Measurements from ENCODE around the gene UBP1. TPM values are rescaled to one million over a fixed set of nuclear protein-coding genes. Genes with fewer than 3 reads are reported as not detected.

The UBP1 gene
- total RNA-seq, 1 donor from 2014 or later = 61.8 TPM

DNA sequence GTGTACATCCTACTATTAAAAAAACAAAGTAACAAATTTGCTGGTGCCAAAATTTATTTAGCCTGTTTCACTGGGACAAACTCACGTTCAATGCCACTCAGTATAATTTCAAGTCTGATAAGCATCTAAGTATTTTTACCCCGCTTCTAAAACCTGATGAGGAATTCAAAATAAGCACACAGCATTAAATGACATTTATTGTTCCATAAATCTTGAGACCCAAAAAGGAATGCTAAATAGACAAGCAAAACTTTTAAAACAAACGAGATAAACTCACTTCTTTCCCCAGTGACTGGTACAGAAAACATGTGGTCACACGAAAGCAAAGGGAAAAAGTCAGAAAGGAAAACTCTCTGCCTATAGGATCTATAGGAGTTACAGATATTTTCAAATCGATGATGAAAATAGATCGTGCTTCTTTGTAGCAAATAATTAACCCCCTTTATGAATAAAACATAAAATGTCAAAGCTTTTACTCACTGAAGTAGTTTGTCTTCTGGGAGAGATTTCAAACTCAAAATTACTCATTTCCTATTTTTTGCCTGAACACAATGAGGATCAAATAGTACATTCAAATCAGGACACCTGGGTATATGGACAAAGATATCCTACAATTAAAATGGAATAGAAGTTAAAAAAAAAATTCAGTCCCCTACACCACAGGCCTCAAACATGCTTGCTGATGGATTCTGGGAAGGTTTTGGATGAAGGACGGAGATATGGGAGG is 51.7 kb downstream of the UBP1 start:
- H3K9me3 Mint-ChIP-seq (ENCODE audit: low read depth) = no peaks in the 10 kb centered on the region
- TF ChIP-seq, protein P1, sequence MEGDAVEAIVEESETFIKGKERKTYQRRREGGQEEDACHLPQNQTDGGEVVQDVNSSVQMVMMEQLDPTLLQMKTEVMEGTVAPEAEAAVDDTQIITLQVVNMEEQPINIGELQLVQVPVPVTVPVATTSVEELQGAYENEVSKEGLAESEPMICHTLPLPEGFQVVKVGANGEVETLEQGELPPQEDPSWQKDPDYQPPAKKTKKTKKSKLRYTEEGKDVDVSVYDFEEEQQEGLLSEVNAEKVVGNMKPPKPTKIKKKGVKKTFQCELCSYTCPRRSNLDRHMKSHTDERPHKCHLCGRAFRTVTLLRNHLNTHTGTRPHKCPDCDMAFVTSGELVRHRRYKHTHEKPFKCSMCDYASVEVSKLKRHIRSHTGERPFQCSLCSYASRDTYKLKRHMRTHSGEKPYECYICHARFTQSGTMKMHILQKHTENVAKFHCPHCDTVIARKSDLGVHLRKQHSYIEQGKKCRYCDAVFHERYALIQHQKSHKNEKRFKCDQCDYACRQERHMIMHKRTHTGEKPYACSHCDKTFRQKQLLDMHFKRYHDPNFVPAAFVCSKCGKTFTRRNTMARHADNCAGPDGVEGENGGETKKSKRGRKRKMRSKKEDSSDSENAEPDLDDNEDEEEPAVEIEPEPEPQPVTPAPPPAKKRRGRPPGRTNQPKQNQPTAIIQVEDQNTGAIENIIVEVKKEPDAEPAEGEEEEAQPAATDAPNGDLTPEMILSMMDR (IDR thresholded peaks at IDR 0.05) = no peak
- H3K4me3 Mint-ChIP-seq (ENCODE audit: unreplicated experiment) = no peak overlapping the region
- H3K4me1 Mint-ChIP-seq (ENCODE audit: low read depth) = peaks cover 48% of the 10 kb centered on the region
- peaks cover 46% of the 10 kb centered on the region for H3K36me3 Mint-ChIP-seq (ENCODE audit: low read depth)
- no peaks in the 10 kb centered on the region for H3K27me3 Mint-ChIP-seq (ENCODE audit: low read depth)
- DNase-seq (ENCODE audit: low spot score) = no peak
- H3K27ac Mint-ChIP-seq (ENCODE audit: unreplicated experiment) = peak overlapping the region; percentile 75

DNA sequence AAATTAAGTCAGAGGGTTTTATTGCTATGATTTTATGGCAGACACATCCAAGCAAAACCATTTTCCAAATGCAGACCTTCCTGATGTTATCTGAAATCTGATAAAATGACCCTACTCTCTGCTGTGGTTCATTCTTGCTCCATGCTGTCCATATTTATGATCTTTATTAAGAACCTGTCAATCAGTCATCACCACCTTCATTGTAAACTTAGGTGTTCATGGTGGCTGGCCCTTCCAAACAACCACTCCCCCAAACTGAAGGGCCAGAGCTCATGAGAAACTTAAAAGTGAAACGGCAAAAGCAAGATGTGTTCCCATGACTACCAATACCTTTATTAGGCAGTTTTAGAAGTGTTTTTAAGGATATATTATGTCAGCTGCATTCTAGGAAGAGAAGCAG is 53.6 kb downstream of the UBP1 start:
- Mint-ChIP-seq H3K27me3 (ENCODE audit: low read depth) (no peaks in the 10 kb centered on the region), H3K36me3 (ENCODE audit: low read depth) (peaks cover 44% of the 10 kb centered on the region), H3K4me3 (ENCODE audit: unreplicated experiment) (no peak overlapping the region), H3K4me1 (ENCODE audit: low read depth) (peaks cover 29% of the 10 kb centered on the region), H3K27ac (ENCODE audit: unreplicated experiment) (no peak overlapping the region), H3K9me3 (ENCODE audit: low read depth) (no peaks in the 10 kb centered on the region)
- TF ChIP-seq, protein P1 (IDR thresholded peaks at IDR 0.05) = no peak
- no peak for DNase-seq (ENCODE audit: low spot score)

DNA sequence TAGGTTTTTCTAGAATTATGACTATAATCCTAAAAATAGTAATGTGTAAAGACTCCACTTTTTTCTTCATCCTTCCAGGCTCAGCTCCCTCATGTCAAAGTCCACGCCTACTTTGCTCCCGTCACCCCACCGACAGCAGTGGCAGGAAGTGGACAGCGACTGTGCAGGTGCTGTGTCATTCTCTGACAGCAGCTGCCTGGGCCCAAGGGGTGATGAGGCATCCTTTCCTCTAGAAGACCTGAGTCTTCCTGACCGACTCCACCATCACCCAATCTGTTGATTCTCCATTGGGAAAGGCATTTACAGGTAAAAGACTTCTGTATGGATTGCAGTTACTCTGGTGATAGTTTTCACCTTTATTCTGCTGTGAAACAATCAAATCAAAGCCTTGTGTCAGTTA is 54.8 kb downstream of the UBP1 start:
- no peak overlapping the region for H3K4me3 Mint-ChIP-seq (ENCODE audit: unreplicated experiment)
- H3K9me3 Mint-ChIP-seq (ENCODE audit: low read depth) = no peaks in the 10 kb centered on the region
- H3K27ac Mint-ChIP-seq (ENCODE audit: unreplicated experiment) = no peak overlapping the region
- peaks cover 17% of the 10 kb centered on the region for H3K4me1 Mint-ChIP-seq (ENCODE audit: low read depth)
- peaks cover 35% of the 10 kb centered on the region for H3K36me3 Mint-ChIP-seq (ENCODE audit: low read depth)
- TF ChIP-seq, protein P1 (IDR thresholded peaks at IDR 0.05) = no peak
- H3K27me3 Mint-ChIP-seq (ENCODE audit: low read depth) = no peaks in the 10 kb centered on the region
- no peak for DNase-seq (ENCODE audit: low spot score)

- H3K27ac Mint-ChIP-seq (ENCODE audit: unreplicated experiment) = no peak overlapping the region
- H3K4me1 Mint-ChIP-seq (ENCODE audit: low read depth) = peaks cover 7% of the 10 kb centered on the region
- H3K4me3 Mint-ChIP-seq (ENCODE audit: unreplicated experiment) = no peak overlapping the region
- peaks cover 28% of the 10 kb centered on the region for H3K36me3 Mint-ChIP-seq (ENCODE audit: low read depth)
- no peaks in the 10 kb centered on the region for H3K9me3 Mint-ChIP-seq (ENCODE audit: low read depth)
- TF ChIP-seq, protein P1 (IDR thresholded peaks at IDR 0.05) = no peak
- no peaks in the 10 kb centered on the region for H3K27me3 Mint-ChIP-seq (ENCODE audit: low read depth)
- DNase-seq (ENCODE audit: low spot score) = no peak
Measured at GRCh38 chr3:33383951-33384350, 56.3 kb downstream of the UBP1 start.

DNA sequence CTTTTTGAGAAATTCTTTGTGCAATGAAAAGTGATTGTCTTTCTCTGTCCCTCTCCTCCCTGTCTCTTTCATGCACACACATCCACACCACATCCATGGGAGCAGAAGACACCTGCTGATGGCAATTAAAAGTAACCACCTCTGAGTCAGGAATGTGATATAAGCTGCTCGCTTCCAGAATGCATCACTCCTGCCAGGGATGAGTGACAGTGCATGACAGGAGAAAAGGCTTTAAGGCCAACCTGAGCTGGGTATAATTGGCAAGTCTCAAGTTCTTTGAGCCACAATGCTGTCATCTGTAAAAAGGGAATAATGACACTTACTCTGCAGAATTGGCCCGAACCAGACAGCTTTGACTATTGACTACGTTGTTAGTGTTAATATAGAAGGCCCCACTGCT is 59.6 kb downstream of the UBP1 start:
- Mint-ChIP-seq H3K36me3 (ENCODE audit: low read depth) (peaks cover 21% of the 10 kb centered on the region), H3K27me3 (ENCODE audit: low read depth) (no peaks in the 10 kb centered on the region), H3K4me3 (ENCODE audit: unreplicated experiment) (no peak overlapping the region), H3K27ac (ENCODE audit: unreplicated experiment) (no peak overlapping the region), H3K4me1 (ENCODE audit: low read depth) (peaks cover 4% of the 10 kb centered on the region), H3K9me3 (ENCODE audit: low read depth) (no peaks in the 10 kb centered on the region)
- no peak for DNase-seq (ENCODE audit: low spot score)
- TF ChIP-seq, protein P1 (IDR thresholded peaks at IDR 0.05) = no peak

Data from chondrocyte (in vitro differentiated cells).